HPDE6-E6E7 (cell line): ENCODE data around the gene GPR162.
A peak's percentile ranks its signal among the peaks of the same experiment; 100 is the strongest.
"Not testable (repeated sequence)": the region's sequence is repeated elsewhere in the genome, so short reads cannot be mapped to it uniquely, and the experiment has no call there.

Source experiments
- DNase-seq: peaks from one replicate; pipeline ENCODE4 v3.0.0; 2011; ENCODE audit warnings: missing footprints; ENCODE audit errors: extremely low spot score

Gene GPR162

GRCh38 chr12:6855322-6855721, 33.7 kb downstream of the GPR162 start:
- no peak for DNase-seq

- DNase-seq: no peak
These were observed 37.2 kb downstream of the GPR162 start for GRCh38 chr12:6858799-6859198.

- DNase-seq: no peak
These were observed 38.5 kb downstream of the GPR162 start for GRCh38 chr12:6860116-6860515.

- DNase-seq: no peak
These were observed 39.3 kb downstream of the GPR162 start for GRCh38 chr12:6860942-6861341.

DNA sequence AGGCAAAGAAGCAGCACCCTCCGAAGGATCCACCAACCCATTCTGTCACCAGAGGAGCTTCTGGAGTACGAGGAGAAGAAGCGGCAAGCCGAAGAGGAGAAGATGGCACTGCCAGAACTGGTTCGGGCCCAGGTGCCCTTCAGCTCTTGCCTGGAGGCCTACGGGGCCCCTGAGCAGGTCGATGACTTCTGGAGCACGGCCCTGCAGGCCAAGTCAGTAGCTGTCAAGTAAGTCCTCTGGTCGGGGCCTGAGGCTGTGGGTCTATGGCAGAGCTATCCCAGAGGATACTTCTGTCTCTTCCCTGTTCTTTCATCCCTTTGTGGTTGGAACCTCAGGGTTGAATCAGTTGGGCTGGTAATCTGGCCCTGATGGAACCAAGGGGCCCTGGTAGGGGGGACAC, 39.8 kb downstream of the GPR162 start:
- no peak for DNase-seq

DNA sequence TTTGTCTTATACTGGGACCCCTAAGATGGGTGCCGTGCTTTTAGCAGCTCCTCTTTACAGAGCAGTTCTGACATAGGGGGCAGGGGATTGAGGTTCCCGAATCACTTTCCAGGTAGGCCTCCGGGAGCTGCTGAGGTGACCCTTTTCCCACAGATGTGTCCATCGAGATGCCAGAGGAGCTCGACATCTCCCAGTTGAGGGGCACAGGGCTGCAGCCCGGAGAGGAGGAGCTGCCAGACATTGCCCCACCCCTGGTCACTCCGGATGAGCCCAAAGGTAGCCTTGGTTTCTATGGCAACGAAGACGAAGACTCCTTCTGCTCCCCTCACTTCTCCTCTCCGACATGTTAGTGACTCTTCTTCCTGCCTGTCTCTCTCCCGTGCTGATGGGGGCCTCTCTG, 41.4 kb downstream of the GPR162 start:
- no peak for DNase-seq

DNA sequence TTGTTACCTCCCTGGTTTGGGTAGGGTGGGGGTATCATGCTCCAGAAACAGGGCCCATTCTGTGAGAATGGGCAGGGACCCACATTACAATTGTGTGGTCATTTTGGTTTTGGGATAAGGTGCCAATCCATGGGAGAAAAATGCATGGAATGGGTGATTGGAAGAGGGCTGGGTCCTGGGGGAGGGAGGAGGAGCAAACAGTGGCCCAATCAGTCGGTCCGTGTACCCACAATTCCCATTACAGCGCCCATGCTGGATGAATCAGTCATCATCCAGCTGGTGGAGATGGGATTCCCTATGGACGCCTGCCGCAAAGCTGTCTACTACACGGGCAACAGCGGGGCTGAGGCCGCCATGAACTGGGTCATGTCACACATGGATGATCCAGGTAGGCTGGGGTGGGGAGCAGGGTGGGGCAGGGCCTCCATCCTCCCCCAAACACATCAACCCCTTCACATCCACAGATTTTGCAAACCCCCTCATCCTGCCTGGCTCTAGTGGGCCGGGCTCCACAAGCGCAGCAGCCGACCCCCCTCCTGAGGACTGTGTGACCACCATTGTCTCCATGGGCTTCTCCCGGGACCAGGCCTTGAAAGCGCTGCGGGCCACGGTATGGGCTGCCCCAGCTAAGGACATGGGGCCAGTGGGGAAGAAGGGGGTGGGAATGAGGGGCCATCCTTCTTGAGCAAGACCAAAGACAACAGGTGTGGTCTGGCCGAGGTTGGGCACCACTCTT, 42.1 kb downstream of the GPR162 start:
- no peak for DNase-seq

GRCh38 chr12:6865307-6865706, 43.7 kb downstream of the GPR162 start:
- DNase-seq: not testable (repeated sequence)

DNA sequence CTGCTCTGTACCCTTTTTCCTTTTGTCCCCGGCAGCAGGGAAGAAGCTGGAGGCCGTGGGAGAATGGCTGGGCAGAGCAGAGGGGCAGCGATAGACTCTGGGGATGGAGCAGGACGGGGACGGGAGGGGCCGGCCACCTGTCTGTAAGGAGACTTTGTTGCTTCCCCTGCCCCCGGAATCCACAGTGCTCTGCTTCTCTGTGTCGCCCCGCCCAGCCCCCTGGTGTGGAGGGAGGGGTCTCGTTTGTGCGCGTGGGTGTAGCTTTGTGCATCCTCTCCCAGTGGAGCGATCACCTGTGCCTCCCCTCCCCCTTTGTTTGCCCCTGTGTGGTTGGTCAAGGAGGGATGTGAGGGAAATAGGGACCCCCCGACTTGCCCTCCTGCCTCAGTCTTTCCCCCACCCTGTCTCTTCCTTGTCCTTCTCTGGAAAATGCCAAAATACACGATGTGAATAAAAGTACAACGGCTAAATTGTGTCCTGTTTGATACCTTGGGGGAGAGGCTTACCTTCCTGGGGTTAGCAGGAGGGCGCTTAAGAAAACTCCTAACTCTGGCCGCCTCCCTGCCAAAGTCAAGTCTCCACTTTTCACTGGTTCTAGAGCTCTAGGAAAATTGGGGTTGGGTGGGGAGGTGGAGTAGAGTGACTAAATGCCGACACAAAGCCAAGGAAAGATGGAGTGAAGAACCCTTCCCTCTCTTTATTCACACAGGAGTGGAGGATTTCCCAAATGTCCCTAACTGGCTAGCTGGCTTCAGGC, 44.7 kb downstream of the GPR162 start:
- no peak for DNase-seq

DNA sequence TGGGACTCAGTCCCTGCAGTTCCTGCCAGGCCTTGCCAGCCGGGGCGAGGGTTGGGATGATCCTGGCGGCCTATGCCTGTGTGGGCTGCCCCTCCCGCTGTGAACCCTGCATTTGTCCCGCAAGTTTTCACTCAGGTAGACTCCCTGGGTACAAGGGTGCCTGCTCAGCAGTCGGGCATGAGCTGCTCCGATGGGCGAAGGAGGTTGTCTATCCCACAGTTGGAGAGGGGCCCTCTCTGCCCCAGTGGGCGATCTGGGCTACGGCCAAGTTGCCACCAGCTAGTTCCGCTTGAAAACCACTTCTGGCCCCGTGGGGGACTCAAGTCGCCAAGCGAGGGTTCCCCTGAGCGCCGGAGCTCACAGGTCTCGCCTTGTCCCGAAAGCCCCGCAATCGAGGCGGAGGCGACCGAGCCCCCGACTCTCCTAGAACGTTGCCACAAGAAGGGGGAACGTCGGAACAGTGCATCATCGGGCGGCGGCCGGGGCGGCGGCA, 45.3 kb downstream of the GPR162 start:
- no peak for DNase-seq

GRCh38 chr12:6867413-6868210, 46.0 kb downstream of the GPR162 start, which contains the start of gene TPI1:
TSS of gene TPI1 (plus strand) at chr12:6867531. CDS start at chr12:6867567, 36 bp downstream.
- DNase-seq: peak; percentile 77

DNA sequence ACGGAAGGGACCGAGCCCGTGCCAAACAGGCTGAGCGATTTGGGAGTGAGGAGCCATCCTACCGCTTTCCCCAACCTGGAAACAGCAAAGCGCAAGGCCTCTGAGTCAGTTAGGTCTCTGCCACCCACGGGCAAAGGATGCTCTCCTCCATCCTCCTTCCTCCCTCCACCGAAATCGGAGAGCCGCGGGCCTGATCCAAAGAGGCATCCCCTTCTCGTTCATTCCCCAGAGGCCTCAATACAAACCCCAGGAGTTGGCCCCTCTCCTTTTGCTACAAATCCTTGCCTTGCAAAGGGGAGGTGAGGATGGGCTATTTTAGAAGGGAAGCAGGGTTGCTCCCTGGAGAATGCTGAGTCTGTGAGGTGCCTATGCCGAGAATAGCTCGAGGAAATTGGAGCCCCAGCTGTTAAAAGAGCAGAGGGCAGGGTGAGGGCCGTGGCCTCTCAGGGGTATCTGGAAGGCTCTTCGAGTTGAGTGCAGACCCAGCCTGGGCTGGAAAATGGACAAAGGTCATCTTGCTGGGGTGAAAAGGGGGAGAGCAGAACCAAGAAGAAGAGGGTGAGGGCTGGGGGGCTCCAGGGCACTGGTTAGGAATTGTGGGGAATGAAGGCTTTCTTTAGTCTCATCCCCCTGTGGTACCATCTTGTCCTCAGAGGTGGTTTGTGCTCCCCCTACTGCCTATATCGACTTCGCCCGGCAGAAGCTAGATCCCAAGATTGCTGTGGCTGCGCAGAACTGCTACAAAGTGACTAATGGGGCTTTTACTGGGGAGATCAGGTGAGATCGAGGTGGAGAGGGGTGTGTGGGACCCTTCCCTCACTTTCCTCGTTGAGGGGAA, 46.8 kb downstream of the GPR162 start:
- no peak for DNase-seq

DNA sequence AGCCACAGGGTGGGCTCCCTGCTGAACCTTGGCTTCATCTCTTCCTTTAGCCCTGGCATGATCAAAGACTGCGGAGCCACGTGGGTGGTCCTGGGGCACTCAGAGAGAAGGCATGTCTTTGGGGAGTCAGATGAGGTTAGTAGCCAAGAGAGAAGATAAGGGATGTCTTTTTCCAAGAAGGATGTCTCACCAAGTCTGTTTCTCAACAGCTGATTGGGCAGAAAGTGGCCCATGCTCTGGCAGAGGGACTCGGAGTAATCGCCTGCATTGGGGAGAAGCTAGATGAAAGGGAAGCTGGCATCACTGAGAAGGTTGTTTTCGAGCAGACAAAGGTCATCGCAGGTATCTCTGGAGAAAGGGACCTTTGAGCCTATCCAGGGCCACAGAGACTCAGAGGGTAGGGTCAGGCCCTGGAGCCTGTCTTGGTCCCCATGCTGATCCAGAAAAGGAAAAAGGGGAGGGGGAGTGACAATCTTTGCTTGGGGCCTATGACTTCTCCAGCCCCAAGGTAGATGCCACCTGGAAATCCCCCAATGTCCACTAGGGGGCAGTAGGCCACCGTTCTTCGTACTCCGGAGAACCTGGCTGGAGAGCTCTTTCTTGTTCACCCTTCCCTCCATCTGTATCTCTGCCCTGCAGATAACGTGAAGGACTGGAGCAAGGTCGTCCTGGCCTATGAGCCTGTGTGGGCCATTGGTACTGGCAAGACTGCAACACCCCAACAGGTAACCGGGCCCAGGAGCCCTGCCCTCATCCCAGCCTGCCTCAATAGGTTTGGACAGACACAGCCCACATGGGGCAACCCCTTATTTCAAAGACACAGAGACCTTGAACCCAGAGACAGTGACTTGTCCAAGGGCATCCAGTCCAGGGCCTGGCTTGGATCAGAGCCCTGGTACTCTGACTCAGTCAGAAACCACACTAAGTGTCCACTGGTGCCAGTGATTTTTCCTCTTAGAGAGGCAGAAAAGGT, 47.7 kb downstream of the GPR162 start:
- no peak for DNase-seq

DNA sequence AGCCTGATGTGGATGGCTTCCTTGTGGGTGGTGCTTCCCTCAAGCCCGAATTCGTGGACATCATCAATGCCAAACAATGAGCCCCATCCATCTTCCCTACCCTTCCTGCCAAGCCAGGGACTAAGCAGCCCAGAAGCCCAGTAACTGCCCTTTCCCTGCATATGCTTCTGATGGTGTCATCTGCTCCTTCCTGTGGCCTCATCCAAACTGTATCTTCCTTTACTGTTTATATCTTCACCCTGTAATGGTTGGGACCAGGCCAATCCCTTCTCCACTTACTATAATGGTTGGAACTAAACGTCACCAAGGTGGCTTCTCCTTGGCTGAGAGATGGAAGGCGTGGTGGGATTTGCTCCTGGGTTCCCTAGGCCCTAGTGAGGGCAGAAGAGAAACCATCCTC, 48.7 kb downstream of the GPR162 start:
- DNase-seq: not testable (repeated sequence)

DNA sequence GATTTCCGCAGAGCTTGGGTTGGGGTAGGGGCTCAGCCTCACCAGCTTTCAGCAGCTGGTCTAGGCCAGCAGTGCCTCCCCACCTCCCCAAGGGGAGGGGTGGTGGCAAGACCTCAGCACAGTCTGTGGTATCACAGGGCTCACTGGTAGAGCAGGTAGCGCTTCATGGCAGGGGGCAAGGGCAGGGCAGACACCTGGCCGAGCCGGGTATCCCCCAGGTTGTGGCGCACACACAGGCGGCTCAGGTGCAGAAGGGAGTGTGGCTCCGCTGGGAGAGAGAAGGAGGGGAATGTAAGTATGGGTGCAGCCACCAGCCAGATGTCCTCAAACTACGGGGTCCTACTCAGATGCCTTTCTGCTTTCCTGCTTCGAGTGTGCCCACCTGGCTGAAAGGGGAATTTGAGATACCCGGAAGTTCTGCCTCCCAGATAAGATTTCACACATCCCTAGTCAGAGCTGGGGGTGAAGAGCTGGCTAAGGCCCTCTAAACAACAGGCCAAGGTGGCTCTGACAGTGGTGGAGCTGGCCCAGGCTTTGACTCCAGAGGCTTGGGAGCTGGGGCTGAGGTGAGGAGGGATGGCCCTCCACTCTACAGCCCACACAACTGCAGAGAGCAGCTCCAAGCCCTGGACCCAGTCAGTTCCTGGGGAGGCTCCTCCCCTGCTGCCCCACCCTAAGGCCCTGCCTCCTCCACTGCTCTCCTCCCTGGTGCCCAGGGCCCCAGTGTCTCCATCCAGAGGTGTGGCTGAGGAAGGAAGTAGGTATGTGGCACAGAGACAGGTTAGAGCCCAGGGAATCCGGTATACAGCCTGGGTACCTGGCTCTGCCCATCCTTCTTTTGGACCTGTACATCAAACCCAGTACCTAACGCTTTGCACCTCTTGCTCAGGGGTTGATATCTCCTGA, 49.7 kb downstream of the GPR162 start:
- peak; percentile 68 for DNase-seq

DNA sequence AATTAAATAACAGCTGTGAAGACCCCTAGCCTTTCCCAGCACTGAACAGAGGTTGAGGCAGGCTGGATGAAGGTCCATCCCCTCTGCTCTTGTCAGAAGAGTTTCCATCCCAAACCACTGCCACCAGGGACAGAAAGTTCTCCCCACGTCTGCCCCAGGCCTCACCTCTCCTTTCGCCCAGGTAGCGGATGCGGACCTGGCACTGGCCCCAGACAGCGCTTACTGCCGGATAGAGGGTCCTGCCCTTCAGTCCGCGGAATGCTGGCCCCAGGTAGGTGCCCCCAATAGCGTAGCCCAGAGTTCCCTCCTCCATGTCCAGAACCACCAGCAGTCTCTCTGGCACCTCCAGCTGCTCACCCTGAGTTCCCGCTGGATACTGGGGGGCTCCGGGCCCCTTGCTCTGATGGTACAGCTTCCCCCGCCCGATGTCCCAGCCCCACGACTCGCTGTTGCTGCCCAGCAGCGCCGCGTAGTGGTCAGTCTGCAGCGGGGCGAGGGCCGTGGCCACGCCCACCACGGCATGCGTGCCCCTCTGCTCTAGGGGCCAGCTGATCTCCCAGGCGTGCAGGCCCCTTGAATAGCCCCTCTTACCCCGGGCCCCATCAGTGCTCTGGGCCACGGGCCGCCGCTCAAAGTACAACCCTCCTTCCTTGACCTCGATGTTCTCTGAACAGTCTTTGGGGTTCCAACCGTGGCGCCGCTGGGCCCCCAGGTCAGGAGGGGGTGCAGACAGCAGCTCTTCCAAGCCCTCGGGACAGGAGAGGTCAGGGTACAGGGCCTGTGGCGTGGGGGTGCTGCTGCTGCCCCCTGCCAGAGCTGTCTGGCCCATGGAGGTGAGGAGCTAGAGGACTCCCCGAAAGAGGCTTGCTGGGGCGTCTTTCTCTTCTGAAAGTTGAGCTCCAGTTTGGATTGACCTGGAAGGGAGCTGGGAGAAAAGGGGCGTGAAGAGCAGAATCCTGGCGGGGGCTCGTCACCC, 50.7 kb downstream of the GPR162 start:
- peak; percentile 84 for DNase-seq

DNA sequence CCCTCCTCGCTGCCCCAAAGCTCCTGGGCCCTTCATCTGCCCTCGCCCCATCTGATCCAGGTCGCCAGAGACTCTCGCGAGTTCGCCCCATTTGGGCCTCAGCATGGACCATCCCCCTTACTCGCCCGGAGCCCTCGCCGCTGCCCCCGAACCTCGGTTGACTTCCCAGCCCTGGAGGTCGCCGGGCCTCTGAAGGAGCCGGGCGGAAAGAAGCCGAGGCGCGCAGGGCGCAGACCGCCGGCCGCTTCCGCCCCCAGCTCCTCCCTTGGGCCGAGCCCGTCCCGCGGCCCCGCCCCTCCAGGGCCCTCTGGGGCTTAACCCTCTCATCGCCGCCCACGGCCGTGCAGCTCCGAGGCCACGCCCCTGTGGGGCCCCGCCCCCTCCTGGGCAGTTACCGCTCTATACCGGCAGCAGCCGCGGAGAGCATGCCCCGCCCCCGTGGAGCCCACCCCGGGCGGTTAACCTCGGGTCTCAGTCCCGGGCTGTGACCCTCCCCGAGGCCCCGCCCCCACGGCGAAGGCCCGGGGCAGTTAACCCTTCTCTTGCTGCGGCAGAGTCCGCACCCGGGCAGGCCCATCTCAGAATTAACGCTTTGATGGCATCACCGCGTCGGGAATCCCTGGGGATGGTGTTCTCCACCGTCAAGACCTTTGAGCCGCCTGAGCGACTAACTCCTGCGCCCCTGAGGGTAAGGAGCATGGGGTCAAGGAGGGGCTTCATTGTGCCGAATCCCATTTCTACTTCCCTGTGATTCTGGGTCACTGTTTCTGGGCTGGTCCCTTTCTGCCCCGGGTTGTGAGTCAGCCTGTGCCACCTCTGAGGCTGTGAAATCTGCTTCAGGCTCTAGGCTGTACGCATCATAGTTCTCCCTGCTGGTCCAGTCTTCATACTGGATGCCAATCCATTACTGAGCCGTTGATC, 51.7 kb downstream of the GPR162 start, which contains the start of gene SPSB2:
Gene SPSB2 (minus strand): TSS at position 210 of the 921 bp plus-strand sequence. CDS start 402 bp downstream, outside the sequence.
- peak; percentile 79 for DNase-seq
